IMR-90 (cell line): Measurements from ENCODE around the gene GABARAPL1. TPM values are rescaled to one million over a fixed set of nuclear protein-coding genes. Genes with fewer than 3 reads are reported as not detected.

Experiments used
- ATAC-seq: fragments of 200-7000 bp; cut with Tn5 transposase; 2 replicates; pipeline ENCODE4 v1.9.1; 2020; ENCODE audit warnings: low read depth, mild to moderate bottlenecking, moderate library complexity
- BruUV-seq: library from RNA; stranded (reverse); fragments of 400-500 nt; replicated peaks from 2 replicates; lab custom pipeline; 2021; lab: Mats Ljungman, UMichigan
- CTCF ChIA-PET: fragments of 300-600 bp; formaldehyde crosslinking; extraction: SDS; loops from one replicate; lab custom pipeline; 2021; ENCODE audit warnings: antibody characterized with exemption; lab: Yijun Ruan, JAX
- POLR2A ChIA-PET: fragments of 300-600 bp; sonication (Branson Sonifier 250); formaldehyde crosslinking; loops from one replicate; lab custom pipeline; 2022; ENCODE audit warnings: antibody characterized with exemption; ENCODE audit not compliant: unreplicated experiment; lab: Charles Lee
- DNase-seq: peaks from one replicate; pipeline ENCODE4 v3.0.0; 2013
- H2AFZ ChIP-seq: replicated peaks from 2 replicates; pipeline ENCODE3; 2013; ENCODE audit warnings: low read length, mild to moderate bottlenecking; ENCODE audit not compliant: poor library complexity
- H2AK5ac ChIP-seq: 2 replicates; pipeline ENCODE4 v1.6.1; 2013; ENCODE audit warnings: low read depth, low read length, inconsistent platforms
- H2AK9ac ChIP-seq: replicated peaks from 2 replicates; pipeline ENCODE3; 2013; ENCODE audit warnings: mild to moderate bottlenecking, low read depth, low read length, moderate library complexity; ENCODE audit not compliant: poor library complexity
- H2BK120ac ChIP-seq: 2 replicates; pipeline ENCODE4 v1.6.1; 2013; ENCODE audit warnings: low read depth, low read length, inconsistent platforms
- H2BK15ac ChIP-seq: 3 replicates; pipeline ENCODE4 v1.6.1; 2013; ENCODE audit warnings: low read depth, low read length, inconsistent platforms
- H2BK20ac ChIP-seq: 2 replicates; pipeline ENCODE4 v1.6.1; 2013; ENCODE audit warnings: low read depth, mild to moderate bottlenecking, inconsistent platforms, low read length, moderate library complexity
- H2BK5ac ChIP-seq: 2 replicates; pipeline ENCODE4 v1.6.1; 2013; ENCODE audit warnings: mild to moderate bottlenecking, low read depth, low read length, inconsistent platforms; ENCODE audit not compliant: poor library complexity, severe bottlenecking
- H3K14ac ChIP-seq: replicated peaks from 2 replicates; pipeline ENCODE4 v1.6.1; 2013; ENCODE audit warnings: low read depth, low read length, inconsistent platforms
- H3K18ac ChIP-seq: 2 replicates; pipeline ENCODE4 v1.6.1; 2013; ENCODE audit warnings: low read depth, low read length, control low read depth
- H3K23ac ChIP-seq: 2 replicates; pipeline ENCODE4 v1.6.1; 2013; ENCODE audit warnings: low read depth, low read length, inconsistent platforms
- H3K27ac ChIP-seq: 2 replicates; pipeline ENCODE4 v1.5.1; 2013; ENCODE audit warnings: mild to moderate bottlenecking, control low read depth, low read length; ENCODE audit not compliant: insufficient read depth
- H3K27me3 ChIP-seq: 2 replicates; pipeline ENCODE4 v1.6.1; 2013; ENCODE audit warnings: low read length; ENCODE audit not compliant: control insufficient read depth, insufficient read depth
- H3K36me3 ChIP-seq: 2 replicates; pipeline ENCODE4 v1.6.1; 2013; ENCODE audit warnings: low read length, mixed read lengths; ENCODE audit not compliant: control insufficient read depth, insufficient read depth
- H3K4ac ChIP-seq: 2 replicates; pipeline ENCODE4 v1.6.1; 2013; ENCODE audit warnings: low read depth, low read length, inconsistent platforms
- H3K4me1 ChIP-seq: 2 replicates; pipeline ENCODE4 v1.6.1; 2013; ENCODE audit warnings: low read length, mixed read lengths; ENCODE audit not compliant: control insufficient read depth, insufficient read depth
- H3K4me2 ChIP-seq: 2 replicates; pipeline ENCODE4 v1.6.1; 2013; ENCODE audit warnings: low read depth, mild to moderate bottlenecking, control low read depth, low read length, moderate library complexity
- H3K4me3 ChIP-seq: 2 replicates; pipeline ENCODE4 v1.5.1; 2013; ENCODE audit warnings: low read depth, mild to moderate bottlenecking, control low read depth, low read length, moderate library complexity; ENCODE audit not compliant: insufficient read depth
- H3K56ac ChIP-seq: 2 replicates; pipeline ENCODE4 v1.6.1; 2013; ENCODE audit warnings: low read length, inconsistent platforms; ENCODE audit not compliant: insufficient read depth; ENCODE audit errors: extremely low read depth
- H3K79me1 ChIP-seq, 2 experiments: 2 replicates each; pipeline ENCODE4 v1.6.1; 2013; ENCODE audit warnings: low read length in 2 of 2, inconsistent platforms in 1 of 2, low read depth in 1 of 2
- H3K9ac ChIP-seq: 2 replicates; pipeline ENCODE4 v1.6.1; 2013; ENCODE audit warnings: low read depth, low read length, control low read depth
- H3K9me1 ChIP-seq: 2 replicates; pipeline ENCODE4 v1.6.1; 2013; ENCODE audit warnings: low read length, inconsistent platforms; ENCODE audit not compliant: insufficient read depth
- H3K9me3 ChIP-seq: 2 replicates; pipeline ENCODE4 v1.6.1; 2013; ENCODE audit warnings: low read length; ENCODE audit not compliant: control insufficient read depth, insufficient read depth
- H4K20me1 ChIP-seq: 2 replicates; pipeline ENCODE4 v1.6.1; 2013; ENCODE audit warnings: low read length, inconsistent platforms; ENCODE audit not compliant: insufficient read depth
- H4K5ac ChIP-seq: 2 replicates; pipeline ENCODE4 v1.6.1; 2013; ENCODE audit warnings: mild to moderate bottlenecking, low read depth, low read length, control low read depth
- H4K8ac ChIP-seq, 2 experiments: 2 replicates each; pipeline ENCODE4 v1.6.1; 2013; ENCODE audit warnings: low read depth in 2 of 2, low read length in 2 of 2, control low read depth in 1 of 2, inconsistent platforms in 1 of 2
- H4K91ac ChIP-seq: 2 replicates; pipeline ENCODE4 v1.6.1; 2013; ENCODE audit warnings: low read depth, low read length, inconsistent platforms; ENCODE audit not compliant: insufficient read depth
- ELK1 ChIP-seq: fragments of 150-350 bp; IDR thresholded peaks from 2 replicates; pipeline ENCODE4 v1.6.1; 2016; ENCODE audit warnings: low read depth, mild to moderate bottlenecking, low read length, moderate library complexity, borderline replicate concordance
- RAD21 ChIP-seq: IDR thresholded peaks from 2 replicates; pipeline ENCODE4 v1.6.1; 2012; ENCODE audit warnings: low read length, improper control_type of control experiment
- SMC3 ChIP-seq: fragments of 150-350 bp; IDR thresholded peaks from 2 replicates; pipeline ENCODE4 v1.6.1; 2016; ENCODE audit warnings: low read depth, mild to moderate bottlenecking, antibody characterized with exemption, low read length, moderate library complexity
- WGBS, 2 experiments: methylation state at CpG; one replicate each; pipeline versions ENCODE4 v1.1.5 to v1.1.7; 2013; ENCODE audit warnings: missing lambda C conversion rate in 2 of 2; ENCODE audit not compliant: insufficient read length in 1 of 2; ENCODE audit errors: extremely low coverage in 2 of 2; 5-methylcytosine and 5-hydroxymethylcytosine counted together
- dilution Hi-C: fragments of 300-500 bp; cut with HindIII; formaldehyde crosslinking; loops from one replicate; pipeline ENCODE4 v1.14.3; 2018; ENCODE audit warnings: low sequenced_read_pairs; ENCODE audit not compliant: unreplicated experiment
- in situ Hi-C: fragments of 300-500 bp; cut with MboI; formaldehyde crosslinking; loops from 3 replicates; pipeline ENCODE4 v1.14.3; 2019; ENCODE audit warnings: low sequenced_read_pairs, inconsistent platforms, mixed read lengths
- intact Hi-C: fragments of 100-400 bp; cut with micrococcal nuclease; formaldehyde crosslinking; loops from 2 replicates; pipeline ENCODE4 v1.10.0; 2022
- polyA plus RNA-seq, 3 experiments: library from polyadenylated mRNA; depleted of rRNA; stranded (reverse); fragments of >200 nt; gene quantifications; 2 replicates each; pipeline ENCODE4 v1.2.3, GENCODE V29; 2012; ENCODE audit warnings: low replicate concordance in 1 of 3
- total RNA-seq: library from RNA; depleted of rRNA; stranded (reverse); fragments of >200 nt; gene quantifications from 2 replicates; pipeline ENCODE4 v1.2.3, GENCODE V29; 2012
- TF ChIP-seq, protein P1 (sequence below): conservative IDR thresholded peaks from 2 replicates; pipeline ENCODE4 v1.5.1; 2012; ENCODE audit warnings: mild to moderate bottlenecking, low read depth, low read length, improper control_type of control experiment

GABARAPL1 gene
- total and polyA plus RNA-seq, 2 of the 4 experiments (the other 2 are of a cell fraction), result 51.6 to 93.6 TPM

DNA sequence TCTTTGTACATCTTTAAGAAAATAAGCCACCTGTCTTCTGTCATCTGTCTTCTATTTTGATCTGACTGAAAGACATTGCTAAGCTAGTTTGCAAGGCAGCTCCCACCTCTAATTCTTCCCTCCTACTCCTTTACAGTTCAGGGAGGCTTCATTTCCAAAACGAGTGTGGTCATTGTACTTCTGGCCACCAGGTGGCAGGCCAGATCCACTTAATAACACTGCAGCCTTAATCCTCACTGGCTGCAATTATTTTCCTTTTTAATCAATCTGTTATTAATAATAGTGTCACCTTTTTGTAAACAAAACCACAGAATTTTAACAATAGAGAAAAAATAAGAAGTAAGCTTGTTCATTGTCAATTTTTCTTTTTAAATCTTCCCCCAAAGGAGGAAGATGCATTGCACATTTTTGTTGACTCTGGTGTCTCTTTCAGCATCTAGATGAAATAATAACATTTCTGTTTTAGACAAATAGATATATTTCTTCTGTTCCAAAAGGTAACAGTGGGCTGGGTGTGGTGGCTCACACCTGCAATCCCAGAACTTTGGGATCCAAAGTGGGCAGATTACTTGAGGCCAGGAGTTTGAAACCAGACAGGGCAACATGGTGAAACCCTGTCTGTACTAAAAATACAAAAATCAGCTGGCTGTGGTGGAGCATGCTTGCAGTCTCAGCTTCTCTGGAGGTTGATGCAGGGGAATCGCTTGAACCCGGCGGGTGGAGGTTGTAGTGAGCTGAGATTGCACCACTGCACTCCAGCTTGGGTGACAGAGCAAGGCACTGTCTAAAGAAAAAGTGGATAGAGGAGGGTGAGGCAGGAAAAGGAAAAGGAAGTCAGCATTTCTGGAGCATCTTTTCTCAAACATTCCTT lies 23.3 kb downstream of the GABARAPL1 start:
- Histone ChIP-seq H4K91ac (no peak overlapping the region), H3K36me3 (peaks cover 7% of the 10 kb centered on the region), H3K79me1 (no peaks in the 10 kb centered on the region), H2AFZ (no peak overlapping the region), H4K8ac (no peak overlapping the region), H2BK5ac (no peak overlapping the region), H3K9me1 (no peaks in the 10 kb centered on the region), H2AK5ac (no peak overlapping the region), H2AK9ac (no peak overlapping the region), H3K4me1 (peaks cover 1% of the 10 kb centered on the region; the same call in 1 of the 2 replicates), H3K27ac (no peak overlapping the region), H2BK15ac (no peak overlapping the region), H3K27me3 (no peaks in the 10 kb centered on the region; the same call in 1 of the 2 replicates), H3K9me3 (peaks cover 7% of the 10 kb centered on the region), H4K20me1 (no peaks in the 10 kb centered on the region), H3K4me3 (no peak overlapping the region), H3K4ac (no peak overlapping the region), H3K14ac (no peak overlapping the region), H3K4me2 (no peak overlapping the region), H3K23ac (no peak overlapping the region), H3K56ac (no peak overlapping the region), H2BK20ac (no peak overlapping the region), H3K18ac (no peak overlapping the region), H4K5ac (no peak overlapping the region), H3K9ac (no peak overlapping the region), H2BK120ac (no peak overlapping the region)
- intact Hi-C loops, result loop anchor here (1.0 to 5.0 kb wide), 7 partner anchors 46 to 514 kb away; partner anchors contain the start of gene STYK1
- ChIA-PET POLR2A (interaction anchor here (0.6 kb wide), 1 partner anchor 123 kb away, joined by 3 read pairs; no protein-coding TSS in a partner anchor), CTCF (interaction anchor here (0.6 to 1.5 kb wide), 4 partner anchors 10 to 514 kb away, joined by 3 to 8 read pairs (median 4); no protein-coding TSS in a partner anchor)
- ATAC-seq, result peak; percentile 87
- dilution Hi-C loops, result no loop called here
- TF ChIP-seq SMC3 (peak; percentile 80), RAD21 (peak; percentile 84), ELK1 (no peak)
- TF ChIP-seq, protein P1, sequence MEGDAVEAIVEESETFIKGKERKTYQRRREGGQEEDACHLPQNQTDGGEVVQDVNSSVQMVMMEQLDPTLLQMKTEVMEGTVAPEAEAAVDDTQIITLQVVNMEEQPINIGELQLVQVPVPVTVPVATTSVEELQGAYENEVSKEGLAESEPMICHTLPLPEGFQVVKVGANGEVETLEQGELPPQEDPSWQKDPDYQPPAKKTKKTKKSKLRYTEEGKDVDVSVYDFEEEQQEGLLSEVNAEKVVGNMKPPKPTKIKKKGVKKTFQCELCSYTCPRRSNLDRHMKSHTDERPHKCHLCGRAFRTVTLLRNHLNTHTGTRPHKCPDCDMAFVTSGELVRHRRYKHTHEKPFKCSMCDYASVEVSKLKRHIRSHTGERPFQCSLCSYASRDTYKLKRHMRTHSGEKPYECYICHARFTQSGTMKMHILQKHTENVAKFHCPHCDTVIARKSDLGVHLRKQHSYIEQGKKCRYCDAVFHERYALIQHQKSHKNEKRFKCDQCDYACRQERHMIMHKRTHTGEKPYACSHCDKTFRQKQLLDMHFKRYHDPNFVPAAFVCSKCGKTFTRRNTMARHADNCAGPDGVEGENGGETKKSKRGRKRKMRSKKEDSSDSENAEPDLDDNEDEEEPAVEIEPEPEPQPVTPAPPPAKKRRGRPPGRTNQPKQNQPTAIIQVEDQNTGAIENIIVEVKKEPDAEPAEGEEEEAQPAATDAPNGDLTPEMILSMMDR, result peak; percentile 79
- WGBS, 2 experiments, result 65% methylated on average over 3 of the region's 4 CpGs; no CpG with 5 or more reads in 1 of the 2 experiments
- no TSS peak for BruUV-seq
- peak; percentile 44 for DNase-seq
- in situ Hi-C loops, result loop anchor here (5.0 to 10.0 kb wide), 2 partner anchors 329 to 516 kb away; no protein-coding TSS in a partner anchor
